HFF-Myc (cell line): ENCODE results near the gene LAMB3.

Experiments used
- DNase-seq: peaks from one replicate; pipeline ENCODE4 v3.0.0-alpha.2; 2011; ENCODE audit warnings: low read depth; ENCODE audit errors: extremely low read depth
- H3K4me3 ChIP-seq: replicated peaks from 2 replicates; pipeline ENCODE4 v1.5.1; 2011; ENCODE audit warnings: low read depth, mild to moderate bottlenecking, control low read depth, low read length
- CTCF ChIP-seq: IDR thresholded peaks from 2 replicates; pipeline ENCODE4 v1.5.1; 2012; ENCODE audit warnings: mild to moderate bottlenecking, low read depth, low read length, control low read depth; ENCODE audit errors: missing control alignments

LAMB3 gene

GRCh38 chr1:209587789-209588188 lies 64.4 kb downstream of the LAMB3 start:
- DNase-seq: no peak
- no peak for TF ChIP-seq CTCF
- H3K4me3 ChIP-seq: no peak overlapping the region

- H3K4me3 ChIP-seq: no peak overlapping the region
Observed at GRCh38 chr1:209586221-209586740, 65.9 kb downstream of the LAMB3 start.

GRCh38 chr1:209585672-209586071 lies 66.6 kb downstream of the LAMB3 start:
- no peak for TF ChIP-seq CTCF
- DNase-seq: no peak
- H3K4me3 ChIP-seq: no peak overlapping the region

More at GRCh38 chr1:209586221-209586740, 65.9 kb downstream of the LAMB3 start:
- DNase-seq: no peak
- no peak for TF ChIP-seq CTCF

GRCh38 chr1:209585197-209585596 lies 67.0 kb downstream of the LAMB3 start:
- no peak for DNase-seq
- H3K4me3 ChIP-seq: no peak overlapping the region
- TF ChIP-seq CTCF: no peak

- no peak for TF ChIP-seq CTCF
- no peak overlapping the region for H3K4me3 ChIP-seq
- no peak for DNase-seq
Observed at GRCh38 chr1:209584231-209584672, 68.0 kb downstream of the LAMB3 start.

- no peak for TF ChIP-seq CTCF
- no peak for DNase-seq
- H3K4me3 ChIP-seq: no peak within 1 kb of the TSS
Observed at GRCh38 chr1:209583408-209583807, 68.8 kb downstream of the LAMB3 start, which contains the start of gene CAMK1G. CAMK1G (plus strand) TSS chr1:209583714; CDS start chr1:209594984, 11,270 bp downstream.

GRCh38 chr1:209580577-209580976 lies 71.6 kb downstream of the LAMB3 start:
- no peak for TF ChIP-seq CTCF
- DNase-seq: no peak
- no peak overlapping the region for H3K4me3 ChIP-seq
